ENCODE measurements around the gene MUC22. TPM values are rescaled to one million over a fixed set of nuclear protein-coding genes. Genes with fewer than 3 reads are reported as not detected.
"Not testable (repeated sequence)": the region's sequence is repeated elsewhere in the genome, so short reads cannot be mapped to it uniquely, and the experiment has no call there.

MUC22 gene
- polyA plus RNA-seq, 3 donors, result not detected

- no peak for DNase-seq (ENCODE audit: extremely low read depth in 1 of 11, low read depth in 9 of 11, low spot score in 4 of 11)
These were observed 15.3 kb downstream of the MUC22 start for GRCh38 chr6:31025595-31025994.

- no peak for DNase-seq (ENCODE audit: extremely low read depth in 1 of 11, low read depth in 9 of 11, low spot score in 4 of 11)
These were observed 20.8 kb downstream of the MUC22 start for GRCh38 chr6:31031095-31031494.

- DNase-seq (ENCODE audit: extremely low read depth in 1 of 11, low read depth in 9 of 11, low spot score in 4 of 11), result no peak
These were observed 22.8 kb downstream of the MUC22 start for GRCh38 chr6:31033075-31033474.

GRCh38 chr6:31035862-31036497, 25.7 kb downstream of the MUC22 start:
- DNase-seq (ENCODE audit: extremely low read depth in 1 of 11, low read depth in 9 of 11, low spot score in 4 of 11), result no peak

- DNase-seq (ENCODE audit: extremely low read depth in 1 of 11, low read depth in 9 of 11, low spot score in 4 of 11), result no peak
These were observed 26.9 kb downstream of the MUC22 start for GRCh38 chr6:31037169-31037568.

GRCh38 chr6:31037682-31038081, 27.4 kb downstream of the MUC22 start:
- peak in 1 of 11 donors; percentile 17 for DNase-seq (ENCODE audit: extremely low read depth in 1 of 11, low read depth in 9 of 11, low spot score in 4 of 11)

- no peak for DNase-seq (ENCODE audit: extremely low read depth in 1 of 11, low read depth in 9 of 11, low spot score in 4 of 11)
These were observed 28.3 kb downstream of the MUC22 start for GRCh38 chr6:31038559-31038958.

GRCh38 chr6:31040801-31041200, 30.5 kb downstream of the MUC22 start:
- DNase-seq (ENCODE audit: extremely low read depth in 1 of 11, low read depth in 9 of 11, low spot score in 4 of 11), result no peak

GRCh38 chr6:31041372-31041974, 31.2 kb downstream of the MUC22 start:
- peak in 2 of 11 donors; percentile 33 to 34 for DNase-seq (ENCODE audit: extremely low read depth in 1 of 11, low read depth in 9 of 11, low spot score in 4 of 11)

GRCh38 chr6:31042806-31043205, 32.5 kb downstream of the MUC22 start:
- peak in 1 of 11 donors; percentile 38 for DNase-seq (ENCODE audit: extremely low read depth in 1 of 11, low read depth in 9 of 11, low spot score in 4 of 11)

GRCh38 chr6:31048099-31048498, 37.8 kb downstream of the MUC22 start:
- no peak for DNase-seq (ENCODE audit: extremely low read depth in 1 of 11, low read depth in 9 of 11, low spot score in 4 of 11)

GRCh38 chr6:31049518-31049917, 39.2 kb downstream of the MUC22 start:
- DNase-seq (ENCODE audit: extremely low read depth in 1 of 11, low read depth in 9 of 11, low spot score in 4 of 11), result no peak

- not testable (repeated sequence) for DNase-seq (ENCODE audit: extremely low read depth in 1 of 11, low read depth in 9 of 11, low spot score in 4 of 11)
These were observed 42.9 kb downstream of the MUC22 start for GRCh38 chr6:31053187-31053586.

- peak in 3 of 11 donors; percentile 26 to 29 (median 29) for DNase-seq (ENCODE audit: extremely low read depth in 1 of 11, low read depth in 9 of 11, low spot score in 4 of 11)
These were observed 43.6 kb downstream of the MUC22 start for GRCh38 chr6:31053873-31054272.

GRCh38 chr6:31055441-31055840, 45.2 kb downstream of the MUC22 start:
- no peak for DNase-seq (ENCODE audit: extremely low read depth in 1 of 11, low read depth in 9 of 11, low spot score in 4 of 11)

- no peak for DNase-seq (ENCODE audit: extremely low read depth in 1 of 11, low read depth in 9 of 11, low spot score in 4 of 11)
These were observed 47.2 kb downstream of the MUC22 start for GRCh38 chr6:31057426-31058003.

- DNase-seq (ENCODE audit: extremely low read depth in 1 of 11, low read depth in 9 of 11, low spot score in 4 of 11), result peak in 1 of 11 donors; percentile 20
These were observed 48.0 kb downstream of the MUC22 start for GRCh38 chr6:31058128-31058894.

- no peak for DNase-seq (ENCODE audit: extremely low read depth in 1 of 11, low read depth in 9 of 11, low spot score in 4 of 11)
These were observed 49.9 kb downstream of the MUC22 start for GRCh38 chr6:31060145-31060544.

GRCh38 chr6:31063906-31064435, 53.7 kb downstream of the MUC22 start:
- no peak for DNase-seq (ENCODE audit: extremely low read depth in 1 of 11, low read depth in 9 of 11, low spot score in 4 of 11)

GRCh38 chr6:31065556-31065955, 55.3 kb downstream of the MUC22 start:
- no peak for DNase-seq (ENCODE audit: extremely low read depth in 1 of 11, low read depth in 9 of 11, low spot score in 4 of 11)

Measured in renal cortex interstitium (tissue), 11 donors.